HEK293 (cell line): ENCODE data around the gene ABHD14A.

Experiments used
- CTCF ChIA-PET: fragments of 350-600 bp; formaldehyde crosslinking; extraction: SDS; loops from one replicate; lab custom pipeline; 2021; ENCODE audit warnings: antibody characterized with exemption; lab: Yijun Ruan, JAX
- POLR2A ChIA-PET: fragments of 300-600 bp; formaldehyde crosslinking; extraction: SDS; loops from one replicate; lab custom pipeline; 2020; ENCODE audit warnings: antibody characterized with exemption, inconsistent platforms; lab: Yijun Ruan, JAX
- H3K27ac ChIP-seq: fragments of 200-500 bp; sonication (Bioruptor generic); 2 replicates; pipeline ENCODE4 v1.5.1; 2014; ENCODE audit warnings: low read depth, low read length, control low read depth, inconsistent platforms; ENCODE audit errors: extremely low read depth
- H3K36me3 ChIP-seq, 2 experiments: fragments of 200-500 bp in 1 of 2; sonication (Bioruptor generic) in 1 of 2; 1 replicate in 1 of 2; 2 replicates in 1 of 2; pipeline ENCODE4 v1.5.1; 2014 to 2017; ENCODE audit warnings: inconsistent platforms in 2 of 2, low read length in 2 of 2; ENCODE audit not compliant: control insufficient read depth in 2 of 2, insufficient read depth in 1 of 2
- H3K4me1 ChIP-seq: fragments of 200-500 bp; sonication (Bioruptor generic); 2 replicates; pipeline ENCODE4 v1.5.1; 2014; ENCODE audit warnings: mild to moderate bottlenecking, low read length, inconsistent platforms; ENCODE audit not compliant: control insufficient read depth, insufficient read depth
- H3K4me3 ChIP-seq: 2 replicates; pipeline ENCODE4 v1.5.1; 2011; ENCODE audit warnings: low read depth, mild to moderate bottlenecking, control low read depth, low read length, moderate library complexity
- H3K9me3 ChIP-seq: fragments of 200-500 bp; sonication (Bioruptor generic); 2 replicates; pipeline ENCODE4 v1.5.1; 2014; ENCODE audit warnings: low read depth, low read length, inconsistent platforms; ENCODE audit not compliant: control insufficient read depth, insufficient read depth
- KLF8 ChIP-seq: fragments of 450-650 bp; formaldehyde crosslinking; IDR thresholded peaks from 2 replicates; pipeline ENCODE4 v1.5.1; 2016; ENCODE audit warnings: missing biosample characterization, missing genetic modification characterization
- SALL2 ChIP-seq: fragments of 450-650 bp; formaldehyde crosslinking; IDR thresholded peaks from 2 replicates; pipeline ENCODE4 v1.5.0; 2017; ENCODE audit warnings: missing biosample characterization, mild to moderate bottlenecking, missing genetic modification characterization, borderline replicate concordance
- YY2 ChIP-seq: fragments of 450-650 bp; formaldehyde crosslinking; IDR thresholded peaks from 2 replicates; pipeline ENCODE4 v1.5.1; 2016; ENCODE audit warnings: missing biosample characterization, missing genetic modification characterization
- ZBTB48 ChIP-seq: fragments of 450-650 bp; formaldehyde crosslinking; IDR thresholded peaks from 2 replicates; pipeline ENCODE4 v1.5.1; 2016; ENCODE audit warnings: missing biosample characterization, missing genetic modification characterization
- ZFP3 ChIP-seq: fragments of 450-650 bp; formaldehyde crosslinking; IDR thresholded peaks from 2 replicates; pipeline ENCODE4 v1.5.1; 2016; ENCODE audit warnings: low read depth, missing biosample characterization, missing genetic modification characterization
- ZIC2 ChIP-seq: fragments of 450-650 bp; formaldehyde crosslinking; IDR thresholded peaks from 2 replicates; pipeline ENCODE4 v1.5.1; 2016; ENCODE audit warnings: missing biosample characterization, missing genetic modification characterization
- ZNF214 ChIP-seq: fragments of 450-650 bp; formaldehyde crosslinking; IDR thresholded peaks from 2 replicates; pipeline ENCODE4 v1.5.1; 2017; ENCODE audit warnings: missing biosample characterization, mild to moderate bottlenecking, missing genetic modification characterization, borderline replicate concordance
- ZNF404 ChIP-seq: fragments of 450-650 bp; formaldehyde crosslinking; IDR thresholded peaks from 2 replicates; pipeline ENCODE4 v1.5.1; 2017; ENCODE audit warnings: missing biosample characterization, missing genetic modification characterization
- ZNF48 ChIP-seq: fragments of 450-650 bp; formaldehyde crosslinking; IDR thresholded peaks from 2 replicates; pipeline ENCODE4 v1.5.1; 2016; ENCODE audit warnings: missing biosample characterization, missing genetic modification characterization
- ZNF514 ChIP-seq: fragments of 450-650 bp; formaldehyde crosslinking; IDR thresholded peaks from 2 replicates; pipeline ENCODE4 v1.5.1; 2016; ENCODE audit warnings: missing biosample characterization, missing genetic modification characterization
- ZNF626 ChIP-seq: fragments of 450-650 bp; sonication (Bioruptor Pico); formaldehyde crosslinking; IDR thresholded peaks from 2 replicates; pipeline ENCODE4 v1.5.1; 2018; ENCODE audit warnings: missing biosample characterization, missing genetic modification characterization, inconsistent platforms
- TF ChIP-seq, protein P1 (sequence below): fragments of 450-650 bp; formaldehyde crosslinking; IDR thresholded peaks from 2 replicates; pipeline ENCODE4 v1.5.1; 2016; ENCODE audit warnings: missing biosample characterization, missing genetic modification characterization
- TF ChIP-seq, protein P2 (sequence below): fragments of 450-650 bp; formaldehyde crosslinking; IDR thresholded peaks from 2 replicates; pipeline ENCODE4 v1.5.1; 2016; ENCODE audit warnings: missing biosample characterization, missing genetic modification characterization
- TF ChIP-seq, protein P3 (sequence below): fragments of 450-650 bp; formaldehyde crosslinking; IDR thresholded peaks from 2 replicates; pipeline ENCODE4; 2016; ENCODE audit warnings: missing biosample characterization, missing genetic modification characterization
- TF ChIP-seq, protein P4 (sequence below): fragments of 450-650 bp; formaldehyde crosslinking; IDR thresholded peaks from 2 replicates; pipeline ENCODE4 v1.5.1; 2017; ENCODE audit warnings: missing biosample characterization, mild to moderate bottlenecking, missing genetic modification characterization, moderate library complexity
- TF ChIP-seq, protein P5 (sequence below): fragments of 450-650 bp; formaldehyde crosslinking; IDR thresholded peaks from 2 replicates; pipeline ENCODE4 v1.5.1; 2016; ENCODE audit warnings: missing biosample characterization, missing genetic modification characterization
- TF ChIP-seq, protein P6 (sequence below): sonication (generic); formaldehyde crosslinking; IDR thresholded peaks from 2 replicates; pipeline ENCODE4 v1.8.1; 2022; ENCODE audit warnings: mild to moderate bottlenecking, moderate library complexity, missing genetic modification reagents

ABHD14A gene

DNA sequence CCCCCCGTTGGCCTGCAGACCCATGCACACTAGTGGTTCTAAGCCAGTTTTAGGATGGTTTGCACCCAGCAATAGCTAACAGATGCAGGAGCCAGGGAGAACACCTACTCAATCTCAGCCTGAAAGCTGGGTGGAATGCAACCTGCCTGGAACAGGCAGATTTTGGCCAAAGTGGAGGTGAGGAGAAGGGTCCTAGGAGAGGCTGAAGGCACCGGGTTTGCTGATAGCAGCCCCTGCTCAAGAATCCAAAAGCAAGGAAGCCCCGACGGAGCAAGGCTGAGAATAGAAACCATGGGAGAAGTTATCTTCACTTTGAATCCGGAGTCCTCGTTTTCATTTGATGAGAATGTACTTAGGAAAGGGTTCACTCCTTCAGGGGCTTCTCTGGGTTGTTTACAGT lies 43.1 kb upstream of the ABHD14A start:
- Histone ChIP-seq H3K36me3 (peaks cover 0 to 37% of the 10 kb centered on the region in 2 experiments; a peak in 1 of 3 replicates), H3K4me3 (no peak overlapping the region), H3K9me3 (no peaks in the 10 kb centered on the region), H3K27ac (no peak overlapping the region), H3K4me1 (no peaks in the 10 kb centered on the region)
- ChIA-PET CTCF (interaction anchor here (0.6 kb wide), 1 partner anchor 10 kb away, joined by 5 read pairs; no protein-coding TSS in a partner anchor), POLR2A (interaction anchor here (1.7 kb wide), 1 partner anchor 10 kb away, joined by 9 read pairs; the partner anchor contains the start of genes PARP3 and RRP9)
- TF ChIP-seq ZNF404 (tag by site-specific recombination) (no peak), KLF8 (tag by site-specific recombination) (no peak), ZNF626 (tag by site-specific recombination) (no peak)

DNA sequence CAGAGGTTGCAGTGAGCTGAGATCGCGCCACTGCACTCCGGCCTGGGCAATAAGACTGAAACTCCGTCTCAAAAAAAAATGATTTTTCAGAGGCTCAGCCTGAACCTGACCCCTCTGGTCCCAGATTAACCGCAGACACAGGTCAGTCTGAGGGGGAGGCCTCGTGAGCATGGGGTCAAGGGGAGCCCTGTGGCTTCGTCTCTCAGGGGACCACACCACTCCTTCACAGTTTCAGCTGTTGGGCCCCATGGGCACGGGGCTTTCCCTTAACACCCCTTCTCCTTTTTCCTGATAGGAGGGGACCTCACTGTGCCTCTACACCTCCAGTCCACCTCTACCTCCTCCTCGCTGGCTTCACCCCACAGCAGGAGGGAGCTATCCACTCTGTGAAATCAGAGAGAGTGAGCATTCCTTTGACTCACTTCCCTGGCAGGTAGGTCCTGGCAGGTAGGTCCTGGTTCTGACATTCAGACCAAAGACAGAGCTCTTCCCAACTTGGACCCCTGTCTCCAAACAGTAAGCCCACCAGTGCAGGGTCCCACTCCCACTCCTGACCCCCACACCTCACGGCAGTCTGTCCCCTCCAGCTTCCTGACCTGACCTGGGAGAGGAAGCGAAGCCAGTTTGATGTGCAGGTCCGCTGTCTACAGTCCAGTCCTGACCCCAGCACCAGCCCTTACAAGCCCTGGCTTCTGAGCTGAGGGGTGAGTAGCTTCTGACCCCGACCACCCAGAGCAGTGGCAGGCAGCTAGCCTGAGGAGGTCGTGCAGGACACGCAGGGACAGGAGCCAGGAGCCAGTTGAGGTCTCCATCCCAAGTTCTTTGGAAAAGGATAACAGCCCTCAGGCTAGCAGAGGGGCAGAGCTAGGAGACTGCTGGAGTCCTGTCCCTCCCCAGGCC lies 42.1 kb upstream of the ABHD14A start:
- no peaks in the 10 kb centered on the region for H3K9me3 ChIP-seq
- no peaks in the 10 kb centered on the region for H3K4me1 ChIP-seq
- H3K4me3 ChIP-seq = no peak overlapping the region
- peaks cover 0 to 46% of the 10 kb centered on the region in 2 experiments; a peak in 1 of 3 replicates for H3K36me3 ChIP-seq
- H3K27ac ChIP-seq = no peak overlapping the region
- ChIA-PET POLR2A (interaction anchor here (0.6 to 1.7 kb wide), 3 partner anchors 9 to 153 kb away, joined by 3 to 9 read pairs (median 4); partner anchors contain the start of genes PARP3, RPL29 and RRP9), CTCF (interaction anchor here (0.7 to 1.1 kb wide), 2 partner anchors 9 to 121 kb away, joined by 3 to 5 read pairs; partner anchors contain the start of gene RRP9)
- TF ChIP-seq ZBTB48 (tag by site-specific recombination) (no peak), ZNF214 (no peak)

DNA sequence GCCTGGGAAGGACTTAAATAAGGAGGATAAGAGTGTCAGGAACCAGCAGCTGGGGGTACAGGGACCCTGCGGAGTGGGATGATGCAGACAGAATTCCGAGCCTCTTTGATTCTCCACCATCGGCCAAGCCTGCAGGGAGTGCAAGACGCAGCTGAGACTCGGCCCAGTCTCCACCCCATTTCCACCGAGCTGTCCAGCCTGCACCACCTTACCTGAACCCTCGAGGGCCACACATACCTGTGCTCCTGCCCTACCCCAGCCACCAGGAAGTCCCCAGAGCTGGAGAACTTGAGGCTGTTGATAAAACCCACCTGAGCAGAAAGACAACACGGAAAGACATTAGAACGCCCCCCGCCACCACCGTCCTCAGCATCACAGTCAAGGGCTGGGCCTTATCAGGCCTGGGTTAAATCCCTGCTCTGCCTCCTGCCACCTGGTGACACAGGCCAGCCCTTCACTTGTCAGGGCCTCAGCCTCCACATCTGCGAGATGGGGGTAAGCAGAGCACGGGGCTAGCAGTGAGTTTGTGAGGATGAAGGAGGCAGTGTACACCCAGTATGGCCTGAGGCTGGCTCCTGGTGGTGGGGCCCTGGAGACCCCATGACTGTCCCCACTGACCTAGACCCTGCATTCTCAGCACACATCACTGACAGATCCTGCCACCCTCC lies 41.3 kb upstream of the ABHD14A start:
- CTCF ChIA-PET = interaction anchor here (0.6 to 1.1 kb wide), 3 partner anchors 8 to 120 kb away, joined by 3 to 5 read pairs (median 3); partner anchors contain the start of gene RRP9
- TF ChIP-seq, protein P1, sequence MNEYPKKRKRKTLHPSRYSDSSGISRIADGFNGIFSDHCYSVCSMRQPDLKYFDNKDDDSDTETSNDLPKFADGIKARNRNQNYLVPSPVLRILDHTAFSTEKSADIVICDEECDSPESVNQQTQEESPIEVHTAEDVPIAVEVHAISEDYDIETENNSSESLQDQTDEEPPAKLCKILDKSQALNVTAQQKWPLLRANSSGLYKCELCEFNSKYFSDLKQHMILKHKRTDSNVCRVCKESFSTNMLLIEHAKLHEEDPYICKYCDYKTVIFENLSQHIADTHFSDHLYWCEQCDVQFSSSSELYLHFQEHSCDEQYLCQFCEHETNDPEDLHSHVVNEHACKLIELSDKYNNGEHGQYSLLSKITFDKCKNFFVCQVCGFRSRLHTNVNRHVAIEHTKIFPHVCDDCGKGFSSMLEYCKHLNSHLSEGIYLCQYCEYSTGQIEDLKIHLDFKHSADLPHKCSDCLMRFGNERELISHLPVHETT = no peak
- TF ChIP-seq ZNF48 (tag by site-specific recombination) (no peak), ZIC2 (tag by site-specific recombination) (no peak), YY2 (tag by site-specific recombination) (no peak), ZNF514 (tag by site-specific recombination) (no peak), ZFP3 (tag by site-specific recombination) (no peak), SALL2 (tag by site-specific recombination) (no peak)
- TF ChIP-seq, protein P2, sequence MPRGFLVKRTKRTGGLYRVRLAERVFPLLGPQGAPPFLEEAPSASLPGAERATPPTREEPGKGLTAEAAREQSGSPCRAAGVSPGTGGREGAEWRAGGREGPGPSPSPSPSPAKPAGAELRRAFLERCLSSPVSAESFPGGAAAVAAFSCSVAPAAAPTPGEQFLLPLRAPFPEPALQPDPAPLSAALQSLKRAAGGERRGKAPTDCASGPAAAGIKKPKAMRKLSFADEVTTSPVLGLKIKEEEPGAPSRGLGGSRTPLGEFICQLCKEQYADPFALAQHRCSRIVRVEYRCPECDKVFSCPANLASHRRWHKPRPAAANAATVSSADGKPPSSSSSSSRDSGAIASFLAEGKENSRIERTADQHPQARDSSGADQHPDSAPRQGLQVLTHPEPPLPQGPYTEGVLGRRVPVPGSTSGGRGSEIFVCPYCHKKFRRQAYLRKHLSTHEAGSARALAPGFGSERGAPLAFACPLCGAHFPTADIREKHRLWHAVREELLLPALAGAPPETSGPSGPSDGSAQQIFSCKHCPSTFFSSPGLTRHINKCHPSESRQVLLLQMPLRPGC = no peak
- TF ChIP-seq, protein P3, sequence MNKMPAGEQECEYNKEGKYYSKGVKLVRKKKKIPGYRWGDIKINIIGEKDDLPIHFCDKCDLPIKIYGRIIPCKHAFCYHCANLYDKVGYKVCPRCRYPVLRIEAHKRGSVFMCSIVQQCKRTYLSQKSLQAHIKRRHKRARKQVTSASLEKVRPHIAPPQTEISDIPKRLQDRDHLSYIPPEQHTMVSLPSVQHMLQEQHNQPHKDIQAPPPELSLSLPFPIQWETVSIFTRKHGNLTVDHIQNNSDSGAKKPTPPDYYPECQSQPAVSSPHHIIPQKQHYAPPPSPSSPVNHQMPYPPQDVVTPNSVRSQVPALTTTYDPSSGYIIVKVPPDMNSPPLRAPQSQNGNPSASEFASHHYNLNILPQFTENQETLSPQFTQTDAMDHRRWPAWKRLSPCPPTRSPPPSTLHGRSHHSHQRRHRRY (tag by site-specific recombination) = no peak
- TF ChIP-seq, protein P4, sequence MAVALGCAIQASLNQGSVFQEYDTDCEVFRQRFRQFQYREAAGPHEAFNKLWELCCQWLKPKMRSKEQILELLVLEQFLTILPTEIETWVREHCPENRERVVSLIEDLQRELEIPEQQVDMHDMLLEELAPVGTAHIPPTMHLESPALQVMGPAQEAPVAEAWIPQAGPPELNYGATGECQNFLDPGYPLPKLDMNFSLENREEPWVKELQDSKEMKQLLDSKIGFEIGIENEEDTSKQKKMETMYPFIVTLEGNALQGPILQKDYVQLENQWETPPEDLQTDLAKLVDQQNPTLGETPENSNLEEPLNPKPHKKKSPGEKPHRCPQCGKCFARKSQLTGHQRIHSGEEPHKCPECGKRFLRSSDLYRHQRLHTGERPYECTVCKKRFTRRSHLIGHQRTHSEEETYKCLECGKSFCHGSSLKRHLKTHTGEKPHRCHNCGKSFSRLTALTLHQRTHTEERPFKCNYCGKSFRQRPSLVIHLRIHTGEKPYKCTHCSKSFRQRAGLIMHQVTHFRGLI = no peak
- TF ChIP-seq, protein P5, sequence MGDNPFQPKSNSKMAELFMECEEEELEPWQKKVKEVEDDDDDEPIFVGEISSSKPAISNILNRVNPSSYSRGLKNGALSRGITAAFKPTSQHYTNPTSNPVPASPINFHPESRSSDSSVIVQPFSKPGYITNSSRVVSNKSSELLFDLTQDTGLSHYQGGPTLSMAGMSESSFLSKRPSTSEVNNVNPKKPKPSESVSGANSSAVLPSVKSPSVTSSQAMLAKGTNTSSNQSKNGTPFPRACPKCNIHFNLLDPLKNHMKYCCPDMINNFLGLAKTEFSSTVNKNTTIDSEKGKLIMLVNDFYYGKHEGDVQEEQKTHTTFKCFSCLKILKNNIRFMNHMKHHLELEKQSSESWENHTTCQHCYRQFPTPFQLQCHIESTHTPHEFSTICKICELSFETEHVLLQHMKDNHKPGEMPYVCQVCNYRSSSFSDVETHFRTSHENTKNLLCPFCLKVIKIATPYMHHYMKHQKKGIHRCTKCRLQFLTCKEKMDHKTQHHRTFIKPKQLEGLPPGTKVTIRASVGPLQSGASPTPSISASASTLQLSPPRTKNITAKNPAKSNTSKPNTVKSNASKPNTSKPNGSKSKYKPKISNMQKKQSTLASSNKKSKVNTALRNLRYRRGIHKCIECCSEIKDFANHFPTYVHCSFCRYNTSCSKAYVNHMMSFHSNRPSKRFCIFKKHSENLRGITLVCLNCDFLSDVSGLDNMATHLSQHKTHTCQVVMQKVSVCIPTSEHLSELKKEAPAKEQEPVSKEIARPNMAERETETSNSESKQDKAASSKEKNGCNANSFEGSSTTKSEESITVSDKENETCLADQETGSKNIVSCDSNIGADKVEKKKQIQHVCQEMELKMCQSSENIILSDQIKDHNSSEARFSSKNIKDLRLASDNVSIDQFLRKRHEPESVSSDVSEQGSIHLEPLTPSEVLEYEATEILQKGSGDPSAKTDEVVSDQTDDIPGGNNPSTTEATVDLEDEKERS (tag by site-specific recombination) = no peak
- TF ChIP-seq, protein P6, sequence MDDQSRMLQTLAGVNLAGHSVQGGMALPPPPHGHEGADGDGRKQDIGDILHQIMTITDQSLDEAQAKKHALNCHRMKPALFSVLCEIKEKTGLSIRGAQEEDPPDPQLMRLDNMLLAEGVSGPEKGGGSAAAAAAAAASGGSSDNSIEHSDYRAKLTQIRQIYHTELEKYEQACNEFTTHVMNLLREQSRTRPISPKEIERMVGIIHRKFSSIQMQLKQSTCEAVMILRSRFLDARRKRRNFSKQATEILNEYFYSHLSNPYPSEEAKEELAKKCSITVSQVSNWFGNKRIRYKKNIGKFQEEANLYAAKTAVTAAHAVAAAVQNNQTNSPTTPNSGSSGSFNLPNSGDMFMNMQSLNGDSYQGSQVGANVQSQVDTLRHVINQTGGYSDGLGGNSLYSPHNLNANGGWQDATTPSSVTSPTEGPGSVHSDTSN (CRISPR knock-in tag) = no peak

More for the DNA sequence above, 41.3 kb upstream of the ABHD14A start:
- Histone ChIP-seq H3K27ac (no peak overlapping the region), H3K36me3 (peaks cover 0 to 54% of the 10 kb centered on the region in 2 experiments; a peak in 1 of 3 replicates), H3K9me3 (no peaks in the 10 kb centered on the region), H3K4me1 (no peaks in the 10 kb centered on the region), H3K4me3 (no peak overlapping the region)
- POLR2A ChIA-PET = interaction anchor here (0.6 to 1.7 kb wide), 3 partner anchors 8 to 153 kb away, joined by 3 to 9 read pairs (median 4); partner anchors contain the start of genes PARP3, RPL29 and RRP9
